Measurements from ENCODE around the gene PIEZO1. TPM values are rescaled to one million over a fixed set of nuclear protein-coding genes. Genes with fewer than 3 reads are reported as not detected.

The PIEZO1 gene
- total RNA-seq, 6 experiments from 2014 or later, result 238 to 293 (median 264) TPM

- no peak for DNase-seq
- H3K27me3 Mint-ChIP-seq (ENCODE audit: insufficient read depth), result peaks cover 8% of the 10 kb centered on the region
- H3K4me1 Mint-ChIP-seq (ENCODE audit: low read depth), result no peaks in the 10 kb centered on the region
- H3K4me3 Mint-ChIP-seq, result no peak overlapping the region
- H3K27ac Mint-ChIP-seq, result no peak overlapping the region
- H3K9me3 Mint-ChIP-seq, result no peaks in the 10 kb centered on the region
- TF ChIP-seq CTCF (IDR thresholded peaks at IDR 0.05), result no peak
- peaks cover 9% of the 10 kb centered on the region; the same call in 1 of the 2 replicates for H3K36me3 Mint-ChIP-seq (ENCODE audit: low read depth)
These were observed 49.4 kb downstream of the PIEZO1 start for GRCh38 chr16:88735616-88736015.

DNA sequence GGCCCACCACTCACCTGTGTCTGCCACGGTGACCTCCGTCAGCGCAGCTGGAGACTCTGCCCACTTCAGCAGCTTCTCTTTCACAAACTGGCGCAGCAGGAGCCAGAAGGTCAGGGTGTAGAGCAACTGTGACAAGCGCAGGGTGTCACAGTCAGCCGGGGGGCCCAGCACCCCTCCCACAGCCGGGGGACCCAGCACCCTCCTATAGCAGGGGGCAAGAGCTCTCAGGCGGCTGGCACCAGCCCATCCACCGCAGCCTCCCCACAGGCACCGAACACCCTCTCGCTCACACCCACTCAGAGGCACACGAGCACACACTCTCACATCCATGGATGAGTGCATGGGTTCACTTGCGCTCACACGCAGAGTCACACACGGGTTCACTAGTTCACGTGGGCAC is 49.9 kb downstream of the PIEZO1 start:
- DNase-seq, result no peak
- peaks cover 9% of the 10 kb centered on the region; the same call in 1 of the 2 replicates for H3K36me3 Mint-ChIP-seq (ENCODE audit: low read depth)
- H3K27ac Mint-ChIP-seq, result no peak overlapping the region
- peaks cover 8% of the 10 kb centered on the region for H3K27me3 Mint-ChIP-seq (ENCODE audit: insufficient read depth)
- no peak for TF ChIP-seq CTCF (IDR thresholded peaks at IDR 0.05)
- H3K4me1 Mint-ChIP-seq (ENCODE audit: low read depth), result no peaks in the 10 kb centered on the region
- H3K9me3 Mint-ChIP-seq, result no peaks in the 10 kb centered on the region
- H3K4me3 Mint-ChIP-seq, result no peak overlapping the region; the same call in 1 of the 2 replicates

- Mint-ChIP-seq H3K27ac (no peak overlapping the region), H3K9me3 (no peaks in the 10 kb centered on the region), H3K27me3 (ENCODE audit: insufficient read depth) (peaks cover 8% of the 10 kb centered on the region), H3K4me1 (ENCODE audit: low read depth) (no peaks in the 10 kb centered on the region), H3K4me3 (no peak overlapping the region), H3K36me3 (ENCODE audit: low read depth) (peaks cover 12% of the 10 kb centered on the region; the same call in 1 of the 2 replicates)
- no peak for DNase-seq
- TF ChIP-seq CTCF (IDR thresholded peaks at IDR 0.05), result no peak
These were observed 50.7 kb downstream of the PIEZO1 start for GRCh38 chr16:88734361-88734728.

DNA sequence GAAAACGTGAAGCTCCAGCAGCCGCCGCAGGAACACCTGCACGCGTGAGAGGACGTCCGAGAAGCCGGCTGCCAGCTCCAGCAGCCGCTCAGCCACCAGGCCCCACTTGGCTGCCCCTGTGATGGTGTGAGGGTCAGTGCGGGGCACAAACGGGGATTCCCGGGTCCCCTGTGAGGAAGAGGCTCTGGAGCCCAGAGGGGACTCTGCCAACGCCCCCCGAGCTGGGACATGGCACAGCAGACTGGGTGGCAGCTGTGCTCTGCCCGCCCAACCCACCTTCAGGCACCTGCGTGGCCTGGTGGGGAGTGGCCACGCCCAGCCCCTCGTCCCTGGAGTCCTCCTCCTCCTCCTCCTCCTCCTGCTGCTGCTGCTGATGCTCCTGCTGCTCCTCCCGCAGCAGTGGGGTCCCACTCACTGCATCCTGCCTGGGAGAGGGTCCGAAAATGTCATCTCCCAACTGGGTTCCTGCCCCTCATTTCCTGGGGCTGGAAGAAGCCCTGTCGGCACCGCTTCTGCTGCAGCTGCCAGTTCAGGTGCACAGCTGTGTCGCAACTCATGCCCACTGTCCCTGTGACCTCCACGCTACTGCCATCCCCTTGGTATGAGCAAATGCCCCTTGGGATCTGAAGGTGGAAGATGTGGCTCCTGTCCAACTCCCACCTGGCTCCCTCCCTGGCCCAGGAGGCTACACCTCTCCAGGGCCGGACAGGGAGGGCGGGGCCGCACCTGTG is 51.2 kb downstream of the PIEZO1 start:
- H3K9me3 Mint-ChIP-seq, result no peaks in the 10 kb centered on the region
- peaks cover 7% of the 10 kb centered on the region for H3K27me3 Mint-ChIP-seq (ENCODE audit: insufficient read depth)
- no peak overlapping the region for H3K27ac Mint-ChIP-seq
- no peaks in the 10 kb centered on the region for H3K4me1 Mint-ChIP-seq (ENCODE audit: low read depth)
- H3K36me3 Mint-ChIP-seq (ENCODE audit: low read depth), result peaks cover 12% of the 10 kb centered on the region; the same call in 1 of the 2 replicates
- H3K4me3 Mint-ChIP-seq, result no peak overlapping the region
- TF ChIP-seq CTCF (IDR thresholded peaks at IDR 0.05), result no peak
- no peak for DNase-seq

DNA sequence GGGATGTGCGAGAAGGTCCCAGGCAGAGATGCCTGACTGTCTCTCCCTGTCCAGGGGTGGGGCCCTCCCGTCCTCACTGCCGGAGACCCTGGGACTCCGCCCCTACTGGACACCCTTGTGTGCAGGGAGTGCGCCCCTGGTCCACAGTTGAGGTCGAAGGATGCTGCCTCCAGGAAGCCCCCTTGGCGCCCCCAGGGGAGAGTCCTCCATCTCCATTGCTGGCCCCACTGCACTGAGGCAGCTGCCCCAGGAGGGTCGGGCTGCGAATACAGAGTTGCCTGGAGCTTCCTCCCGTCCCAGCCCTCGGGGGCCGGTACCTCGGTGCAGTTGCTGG is 52.1 kb downstream of the PIEZO1 start:
- H3K4me1 Mint-ChIP-seq (ENCODE audit: low read depth), result no peaks in the 10 kb centered on the region
- no peak for TF ChIP-seq CTCF (IDR thresholded peaks at IDR 0.05)
- no peak overlapping the region for H3K4me3 Mint-ChIP-seq
- H3K27ac Mint-ChIP-seq, result no peak overlapping the region
- no peak for DNase-seq
- peaks cover 12% of the 10 kb centered on the region; the same call in 1 of the 2 replicates for H3K36me3 Mint-ChIP-seq (ENCODE audit: low read depth)
- no peaks in the 10 kb centered on the region for H3K9me3 Mint-ChIP-seq
- H3K27me3 Mint-ChIP-seq (ENCODE audit: insufficient read depth), result peaks cover 4% of the 10 kb centered on the region
